Transverse colon (tissue), 4 donors: ENCODE measurements around the gene MYH7.

ENCODE experiments used
- POLR2A ChIP-seq: fragments of 450-650 bp; IDR thresholded peaks from one replicate; pipeline ENCODE4 v1.6.1; 2016; ENCODE audit warnings: antibody characterized with exemption, mild to moderate bottlenecking, moderate library complexity
- POLR2AphosphoS5 ChIP-seq, 3 donors: sonication (generic); formaldehyde crosslinking; IDR thresholded peaks; one replicate each; pipeline ENCODE4 v1.6.1; 2016; ENCODE audit warnings: antibody characterized with exemption in 3 of 3
- TF ChIP-seq, protein P1 (sequence below), 5 experiments: fragments of 200-600 bp in 3 of 5; fragments of 450-650 bp in 2 of 5; sonication (generic) in 3 of 5; IDR thresholded peaks; 1 replicate in 2 of 5; 2 replicates in 3 of 5; pipeline ENCODE4 v1.5.1; 2016 to 2017; ENCODE audit warnings: antibody characterized with exemption in 5 of 5, inconsistent platforms in 3 of 5, mild to moderate bottlenecking in 2 of 5, moderate library complexity in 1 of 5

- TF ChIP-seq, protein P1, sequence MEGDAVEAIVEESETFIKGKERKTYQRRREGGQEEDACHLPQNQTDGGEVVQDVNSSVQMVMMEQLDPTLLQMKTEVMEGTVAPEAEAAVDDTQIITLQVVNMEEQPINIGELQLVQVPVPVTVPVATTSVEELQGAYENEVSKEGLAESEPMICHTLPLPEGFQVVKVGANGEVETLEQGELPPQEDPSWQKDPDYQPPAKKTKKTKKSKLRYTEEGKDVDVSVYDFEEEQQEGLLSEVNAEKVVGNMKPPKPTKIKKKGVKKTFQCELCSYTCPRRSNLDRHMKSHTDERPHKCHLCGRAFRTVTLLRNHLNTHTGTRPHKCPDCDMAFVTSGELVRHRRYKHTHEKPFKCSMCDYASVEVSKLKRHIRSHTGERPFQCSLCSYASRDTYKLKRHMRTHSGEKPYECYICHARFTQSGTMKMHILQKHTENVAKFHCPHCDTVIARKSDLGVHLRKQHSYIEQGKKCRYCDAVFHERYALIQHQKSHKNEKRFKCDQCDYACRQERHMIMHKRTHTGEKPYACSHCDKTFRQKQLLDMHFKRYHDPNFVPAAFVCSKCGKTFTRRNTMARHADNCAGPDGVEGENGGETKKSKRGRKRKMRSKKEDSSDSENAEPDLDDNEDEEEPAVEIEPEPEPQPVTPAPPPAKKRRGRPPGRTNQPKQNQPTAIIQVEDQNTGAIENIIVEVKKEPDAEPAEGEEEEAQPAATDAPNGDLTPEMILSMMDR (IDR thresholded peaks at IDR 0.05) = no peak
- TF ChIP-seq POLR2AphosphoS5 (IDR thresholded peaks at IDR 0.05) = no peak
- no peak for TF ChIP-seq POLR2A
These were observed 49.7 kb downstream of the MYH7 start for GRCh38 chr14:23385642-23386265.
